AG04450 (cell line): Measurements from ENCODE around the gene OTUD4. TPM values are rescaled to one million over a fixed set of nuclear protein-coding genes. Genes with fewer than 3 reads are reported as not detected.
A peak's percentile ranks its signal among the peaks of the same experiment; 100 is the strongest.

Source experiments
- CTCF ChIA-PET: fragments of 300-600, 350-600 bp; formaldehyde crosslinking; extraction: SDS; loops from one replicate; lab custom pipeline; 2022; ENCODE audit warnings: antibody characterized with exemption, inconsistent platforms; lab: Charles Lee
- POLR2A ChIA-PET: fragments of 350-600 bp; formaldehyde crosslinking; extraction: SDS; loops from one replicate; lab custom pipeline; 2021; ENCODE audit warnings: antibody characterized with exemption, inconsistent platforms; lab: Yijun Ruan, JAX
- DNase-seq: peaks from one replicate; pipeline ENCODE4 v3.0.0-alpha.2; 2011; ENCODE audit warnings: low read depth, low spot score
- H3K27ac ChIP-seq: one replicate; pipeline ENCODE4 v1.5.1; 2012; ENCODE audit warnings: low read depth, low read length, control low read depth
- H3K27me3 ChIP-seq: one replicate; pipeline ENCODE4 v1.6.0; 2012; ENCODE audit warnings: low read length; ENCODE audit not compliant: control insufficient read depth, insufficient read depth
- H3K4me3 ChIP-seq: 2 replicates; pipeline ENCODE4 v1.5.1; 2011; ENCODE audit warnings: mild to moderate bottlenecking, low read depth, low read length, control low read depth
- H3K9me3 ChIP-seq: 2 replicates; pipeline ENCODE4 v1.5.1; 2012; ENCODE audit warnings: low read length; ENCODE audit not compliant: control insufficient read depth, insufficient read depth
- polyA plus RNA-seq: library from polyadenylated mRNA; depleted of rRNA; stranded (reverse); fragments of >200 nt; gene quantifications from 2 replicates; pipeline ENCODE4 v1.2.3, GENCODE V29; 2011
- TF ChIP-seq, protein P1 (sequence below): IDR thresholded peaks from 2 replicates; pipeline ENCODE4 v1.5.1; 2011; ENCODE audit warnings: low read depth, low read length, control low read depth, inconsistent platforms

Gene OTUD4
- polyA plus RNA-seq, 1 experiment = 27.1 TPM

DNA sequence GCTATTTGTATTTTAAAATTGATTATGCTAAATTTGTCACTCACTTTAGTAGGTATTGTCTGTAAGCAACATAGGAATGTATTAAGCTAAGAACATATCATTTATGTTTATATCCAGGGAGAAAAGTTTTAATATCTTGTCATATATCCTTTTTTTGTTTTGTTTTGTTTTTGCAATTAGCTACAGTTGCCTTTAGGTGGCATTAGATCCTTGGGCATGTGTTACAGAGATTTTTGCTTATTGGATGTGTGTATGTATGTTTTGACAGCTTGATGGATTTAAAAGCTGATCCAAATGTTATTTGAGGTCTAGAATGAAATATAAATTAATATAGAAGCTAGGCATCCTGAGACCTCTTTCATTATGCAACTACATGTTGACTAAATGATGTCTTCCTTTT lies 36.1 kb upstream of the OTUD4 start:
- POLR2A ChIA-PET = no interaction called here
- TF ChIP-seq, protein P1, sequence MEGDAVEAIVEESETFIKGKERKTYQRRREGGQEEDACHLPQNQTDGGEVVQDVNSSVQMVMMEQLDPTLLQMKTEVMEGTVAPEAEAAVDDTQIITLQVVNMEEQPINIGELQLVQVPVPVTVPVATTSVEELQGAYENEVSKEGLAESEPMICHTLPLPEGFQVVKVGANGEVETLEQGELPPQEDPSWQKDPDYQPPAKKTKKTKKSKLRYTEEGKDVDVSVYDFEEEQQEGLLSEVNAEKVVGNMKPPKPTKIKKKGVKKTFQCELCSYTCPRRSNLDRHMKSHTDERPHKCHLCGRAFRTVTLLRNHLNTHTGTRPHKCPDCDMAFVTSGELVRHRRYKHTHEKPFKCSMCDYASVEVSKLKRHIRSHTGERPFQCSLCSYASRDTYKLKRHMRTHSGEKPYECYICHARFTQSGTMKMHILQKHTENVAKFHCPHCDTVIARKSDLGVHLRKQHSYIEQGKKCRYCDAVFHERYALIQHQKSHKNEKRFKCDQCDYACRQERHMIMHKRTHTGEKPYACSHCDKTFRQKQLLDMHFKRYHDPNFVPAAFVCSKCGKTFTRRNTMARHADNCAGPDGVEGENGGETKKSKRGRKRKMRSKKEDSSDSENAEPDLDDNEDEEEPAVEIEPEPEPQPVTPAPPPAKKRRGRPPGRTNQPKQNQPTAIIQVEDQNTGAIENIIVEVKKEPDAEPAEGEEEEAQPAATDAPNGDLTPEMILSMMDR = peak; percentile 78
- no peak overlapping the region for H3K4me3 ChIP-seq

DNA sequence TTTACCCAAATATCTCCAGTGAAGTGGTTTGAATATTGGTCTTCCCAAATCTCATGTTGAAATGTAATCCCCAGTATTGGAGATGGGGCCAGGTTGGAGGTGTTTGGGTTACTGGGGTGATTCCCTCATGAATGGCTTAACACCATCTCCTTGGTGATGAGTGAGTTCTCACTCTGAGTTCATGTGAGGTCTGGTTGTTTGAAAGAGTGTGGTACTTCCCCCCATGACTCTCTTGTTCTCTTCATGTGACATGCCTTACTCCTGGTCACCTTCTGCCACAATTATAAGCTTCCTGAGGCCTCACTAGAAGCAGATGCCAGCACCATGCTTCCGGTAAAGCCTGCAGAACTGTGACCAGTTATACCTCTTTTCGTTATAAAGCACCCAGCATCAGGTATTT lies 32.9 kb upstream of the OTUD4 start:
- POLR2A ChIA-PET = no interaction called here
- H3K27me3 ChIP-seq = no peaks in the 10 kb centered on the region
- CTCF ChIA-PET = interaction anchor here (1.2 to 2.1 kb wide), 2 partner anchors 396 to 404 kb away, joined by 3 to 9 read pairs; no protein-coding TSS in a partner anchor

More for the DNA sequence above, 36.1 kb upstream of the OTUD4 start:
- Histone ChIP-seq H3K9me3 (no peaks in the 10 kb centered on the region), H3K27me3 (no peaks in the 10 kb centered on the region), H3K27ac (no peak overlapping the region)
- DNase-seq = no peak
- CTCF ChIA-PET = interaction anchor here (0.5 to 3.8 kb wide), 38 partner anchors 9 to 717 kb away, joined by 3 to 140 read pairs (median 5); partner anchors contain the start of gene MMAA

DNA sequence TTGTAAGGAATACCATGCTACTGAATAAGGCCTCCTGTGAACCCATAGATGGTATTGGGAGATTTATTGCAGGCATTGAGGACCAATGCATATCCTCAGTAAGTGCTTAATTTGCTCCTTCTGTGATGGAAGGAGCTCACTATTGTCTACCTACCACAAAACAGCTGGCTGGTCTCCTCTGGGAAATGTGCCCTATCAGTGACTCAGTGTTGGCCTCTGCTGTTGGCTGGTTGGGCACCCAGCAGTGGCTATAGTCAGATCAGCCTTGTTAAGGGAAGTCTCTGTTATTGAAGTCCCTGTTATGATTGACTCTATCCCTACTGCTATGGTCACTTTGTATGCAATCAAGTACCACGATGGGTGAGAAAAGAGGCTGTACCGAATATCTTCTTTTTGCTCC lies 27.5 kb upstream of the OTUD4 start:
- Histone ChIP-seq H3K27me3 (peaks cover 3% of the 10 kb centered on the region), H3K9me3 (no peaks in the 10 kb centered on the region), H3K27ac (no peak overlapping the region), H3K4me3 (no peak overlapping the region)
- no peak for DNase-seq
- TF ChIP-seq, protein P1 = no peak
- POLR2A ChIA-PET = interaction anchor here (0.7 kb wide), 1 partner anchor 1991 kb away, joined by 4 read pairs; no protein-coding TSS in a partner anchor
- CTCF ChIA-PET = interaction anchor here (0.6 to 1.6 kb wide), 4 partner anchors 9 to 410 kb away, joined by 3 to 6 read pairs (median 4); no protein-coding TSS in a partner anchor

More for the DNA sequence above, 32.9 kb upstream of the OTUD4 start:
- no peak overlapping the region for H3K4me3 ChIP-seq
- no peak for DNase-seq
- no peak overlapping the region for H3K27ac ChIP-seq
- TF ChIP-seq, protein P1 = no peak
- no peaks in the 10 kb centered on the region for H3K9me3 ChIP-seq

DNA sequence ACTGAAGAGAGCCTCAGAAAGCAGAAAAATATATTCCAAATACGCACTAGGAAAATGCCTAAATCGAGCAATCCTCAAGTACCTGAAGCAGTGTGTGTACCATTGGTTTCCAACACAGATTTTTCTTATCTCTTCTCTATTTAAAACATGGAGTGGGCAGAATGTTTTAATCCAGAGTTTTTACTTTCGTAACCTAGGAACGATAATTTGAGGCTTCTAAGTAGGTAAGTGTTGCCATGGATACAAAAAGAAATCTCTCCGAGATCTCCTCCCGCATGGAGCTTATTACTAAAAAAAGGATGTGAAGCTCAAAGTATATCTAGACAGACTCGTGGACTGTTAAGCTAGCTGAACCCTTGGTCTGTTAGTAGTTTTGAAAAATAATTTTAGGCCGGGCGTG lies 23.0 kb upstream of the OTUD4 start:
- POLR2A ChIA-PET = no interaction called here
- TF ChIP-seq, protein P1 = no peak
- CTCF ChIA-PET = interaction anchor here (0.6 kb wide), 1 partner anchor 9 kb away, joined by 3 read pairs; no protein-coding TSS in a partner anchor
- Histone ChIP-seq H3K4me3 (no peak overlapping the region), H3K9me3 (no peaks in the 10 kb centered on the region), H3K27me3 (peaks cover 10% of the 10 kb centered on the region), H3K27ac (no peak overlapping the region)
- DNase-seq = no peak

DNA sequence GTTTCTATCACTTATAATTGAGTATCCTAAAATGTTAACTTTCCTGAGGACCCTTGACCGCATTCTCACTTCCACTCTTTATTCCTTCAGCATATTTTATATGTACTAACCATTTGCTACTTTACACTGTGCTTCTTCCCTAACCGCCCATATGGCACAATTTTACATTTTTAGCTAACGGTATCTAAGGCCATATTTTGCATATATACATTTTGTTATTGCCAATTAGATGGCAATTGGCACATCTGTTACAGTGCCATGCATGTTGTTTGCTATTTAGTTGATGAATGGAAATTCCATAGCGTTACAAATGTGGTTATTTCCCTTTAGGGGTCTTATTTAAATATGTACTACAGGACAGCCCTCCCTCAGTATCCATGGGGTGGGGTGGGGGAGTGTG lies 20.0 kb upstream of the OTUD4 start:
- Histone ChIP-seq H3K27me3 (peaks cover 9% of the 10 kb centered on the region), H3K27ac (no peak overlapping the region), H3K4me3 (no peak overlapping the region), H3K9me3 (no peaks in the 10 kb centered on the region)
- TF ChIP-seq, protein P1 = no peak
- CTCF ChIA-PET = interaction anchor here (0.6 to 1.6 kb wide), 4 partner anchors 9 to 410 kb away, joined by 3 to 5 read pairs (median 4); no protein-coding TSS in a partner anchor
- no peak for DNase-seq
- POLR2A ChIA-PET = no interaction called here
